ENCODE data around the gene MGLL. TPM values are rescaled to one million over a fixed set of nuclear protein-coding genes. Genes with fewer than 3 reads are reported as not detected.

Gene MGLL
- total and polyA plus RNA-seq, 10 donors: 11.0 to 134 (median 80.7) TPM

DNA sequence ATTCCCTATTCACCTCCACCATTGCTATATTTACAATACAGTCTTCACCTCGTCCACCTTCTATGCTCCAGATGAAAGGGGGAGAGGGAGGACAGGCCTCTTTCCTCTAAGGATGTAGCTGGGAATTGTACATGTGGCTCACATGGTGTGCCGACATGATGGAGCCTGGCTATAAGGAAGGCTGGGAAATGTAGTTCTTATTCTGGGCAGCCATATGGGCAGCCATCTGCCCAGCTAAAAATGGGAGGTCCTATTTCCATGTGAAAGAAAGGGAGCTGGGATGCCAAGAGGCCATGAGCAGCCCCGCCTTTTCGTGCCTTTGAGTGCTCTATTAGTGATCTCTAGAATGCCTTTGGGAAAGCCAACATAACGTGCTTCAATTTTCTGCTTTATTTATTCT lies 27.1 kb upstream of the MGLL start:
- no peak overlapping the region for H3K27ac ChIP-seq
- peaks cover 0 to 14% (median 5%) of the 10 kb centered on the region in 6 donors for H3K4me1 ChIP-seq
- no peak for TF ChIP-seq POLR2A (IDR thresholded peaks at IDR 0.05)
- TF ChIP-seq, protein P1, sequence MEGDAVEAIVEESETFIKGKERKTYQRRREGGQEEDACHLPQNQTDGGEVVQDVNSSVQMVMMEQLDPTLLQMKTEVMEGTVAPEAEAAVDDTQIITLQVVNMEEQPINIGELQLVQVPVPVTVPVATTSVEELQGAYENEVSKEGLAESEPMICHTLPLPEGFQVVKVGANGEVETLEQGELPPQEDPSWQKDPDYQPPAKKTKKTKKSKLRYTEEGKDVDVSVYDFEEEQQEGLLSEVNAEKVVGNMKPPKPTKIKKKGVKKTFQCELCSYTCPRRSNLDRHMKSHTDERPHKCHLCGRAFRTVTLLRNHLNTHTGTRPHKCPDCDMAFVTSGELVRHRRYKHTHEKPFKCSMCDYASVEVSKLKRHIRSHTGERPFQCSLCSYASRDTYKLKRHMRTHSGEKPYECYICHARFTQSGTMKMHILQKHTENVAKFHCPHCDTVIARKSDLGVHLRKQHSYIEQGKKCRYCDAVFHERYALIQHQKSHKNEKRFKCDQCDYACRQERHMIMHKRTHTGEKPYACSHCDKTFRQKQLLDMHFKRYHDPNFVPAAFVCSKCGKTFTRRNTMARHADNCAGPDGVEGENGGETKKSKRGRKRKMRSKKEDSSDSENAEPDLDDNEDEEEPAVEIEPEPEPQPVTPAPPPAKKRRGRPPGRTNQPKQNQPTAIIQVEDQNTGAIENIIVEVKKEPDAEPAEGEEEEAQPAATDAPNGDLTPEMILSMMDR (IDR thresholded peaks at IDR 0.05 in 8 of 11, conservative IDR thresholded peaks at IDR 0.05 in 3 of 11): no peak
- no peak for TF ChIP-seq POLR2AphosphoS5 (IDR thresholded peaks at IDR 0.05)
- no peak for DNase-seq
- intact Hi-C loops (cut with DNase I; ENCODE audit: low total_unique reads): no loop called here
- no peaks in the 10 kb centered on the region for H3K36me3 ChIP-seq
- H3K27me3 ChIP-seq (replicated peaks in 1 of 7): no peaks in the 10 kb centered on the region
- 87 to 96% (median 92%) methylated on average over 5 of the region's 5 CpGs for WGBS, 5 donors
- H3K9me3 ChIP-seq: no peaks in the 10 kb centered on the region
- no peak overlapping the region for H3K4me3 ChIP-seq

DNA sequence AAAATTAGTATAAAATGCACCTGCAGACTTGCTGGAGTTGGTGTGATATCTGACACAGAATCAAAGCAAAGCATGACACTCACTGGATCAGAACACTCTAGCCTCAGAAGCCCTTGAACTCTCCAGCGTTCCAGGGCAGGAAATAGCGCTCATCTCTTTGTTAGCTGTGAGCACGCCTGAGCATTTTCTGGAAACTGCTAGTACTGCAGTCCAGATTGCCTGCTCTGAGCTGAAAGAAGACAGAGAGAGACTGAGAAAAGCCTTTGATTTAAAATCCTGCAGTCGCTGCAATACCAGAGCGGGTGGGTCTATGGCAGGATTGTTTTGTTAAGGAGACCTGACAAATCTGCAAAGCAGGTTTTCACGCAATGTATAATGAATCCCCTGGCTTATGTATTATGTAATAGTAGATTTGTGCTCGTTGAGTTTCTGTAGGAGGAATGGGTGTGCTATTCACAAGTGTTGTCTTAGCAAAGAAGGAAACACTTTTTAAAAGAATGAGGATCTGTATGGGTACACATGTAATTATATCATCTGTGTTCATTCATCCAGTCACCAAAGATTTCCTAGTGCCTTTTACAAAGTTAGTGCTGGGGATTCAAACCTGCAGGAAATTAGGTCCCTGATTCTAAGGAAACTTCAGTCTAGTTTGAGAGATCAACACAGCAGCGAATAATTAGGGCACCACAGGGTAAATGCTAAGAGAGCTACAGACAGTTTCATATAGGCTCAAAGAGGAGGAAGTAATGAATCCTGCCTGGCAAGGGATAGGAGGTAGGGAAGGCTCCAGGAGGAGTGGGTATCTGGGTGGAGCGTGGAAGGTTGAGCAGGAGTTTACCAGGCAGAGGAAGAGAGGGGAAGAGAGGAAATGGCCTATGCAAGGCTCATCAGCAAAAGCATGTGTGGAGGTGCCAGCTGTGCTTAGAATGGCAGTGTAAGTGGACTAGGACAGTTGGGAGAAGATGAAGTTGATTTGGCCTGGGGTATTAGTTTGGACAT lies 26.1 kb upstream of the MGLL start:
- no peak for TF ChIP-seq POLR2AphosphoS5 (IDR thresholded peaks at IDR 0.05)
- TF ChIP-seq, protein P1 (IDR thresholded peaks at IDR 0.05 in 8 of 11, conservative IDR thresholded peaks at IDR 0.05 in 3 of 11): peak in 2 of 11 experiments; percentile 9 to 10
- 53 to 71% (median 65%) methylated on average over 9 of the region's 9 CpGs for WGBS, 5 donors
- Histone ChIP-seq H3K4me1 (peaks cover 0 to 14% (median 5%) of the 10 kb centered on the region in 6 donors), H3K27ac (no peak overlapping the region), H3K27me3 (replicated peaks in 1 of 7) (no peaks in the 10 kb centered on the region), H3K36me3 (no peaks in the 10 kb centered on the region), H3K4me3 (no peak overlapping the region), H3K9me3 (no peaks in the 10 kb centered on the region)
- no peak for DNase-seq
- intact Hi-C loops (cut with DNase I; ENCODE audit: low total_unique reads): no loop called here

DNA sequence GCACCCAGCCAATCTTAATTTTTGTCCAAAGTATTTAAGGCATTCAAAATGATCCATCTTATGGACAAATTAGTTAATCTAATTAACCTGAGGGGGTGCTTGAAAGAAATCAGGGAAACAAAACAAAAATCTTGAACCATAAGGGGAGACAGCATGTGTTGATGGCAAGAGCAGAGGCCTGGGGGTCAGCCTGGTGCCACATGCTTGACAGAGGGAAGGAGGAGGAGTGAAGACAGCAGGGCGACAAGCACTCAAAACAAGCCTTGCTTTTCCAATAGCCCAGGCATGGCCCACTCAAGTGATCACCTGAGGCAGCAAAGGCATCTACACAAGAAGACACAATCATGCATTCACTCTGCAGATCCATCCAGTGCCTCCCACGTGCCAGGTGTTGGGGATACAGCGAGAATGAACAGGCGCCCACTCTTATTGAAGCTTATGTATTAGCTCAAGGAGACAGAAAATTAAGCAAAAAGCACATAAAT lies 25.0 kb upstream of the MGLL start:
- no peak overlapping the region for H3K4me3 ChIP-seq
- H3K9me3 ChIP-seq: no peaks in the 10 kb centered on the region
- H3K4me1 ChIP-seq: peaks cover 0 to 14% (median 5%) of the 10 kb centered on the region in 6 donors
- intact Hi-C loops (cut with DNase I; ENCODE audit: low total_unique reads): no loop called here
- H3K36me3 ChIP-seq: no peaks in the 10 kb centered on the region
- no peak overlapping the region for H3K27ac ChIP-seq
- TF ChIP-seq POLR2AphosphoS5 (IDR thresholded peaks at IDR 0.05) (no peak), POLR2A (IDR thresholded peaks at IDR 0.05) (no peak)
- TF ChIP-seq, protein P1 (IDR thresholded peaks at IDR 0.05 in 8 of 11, conservative IDR thresholded peaks at IDR 0.05 in 3 of 11): no peak
- no peak for DNase-seq
- 87 to 97% (median 95%) methylated on average over 4 of the region's 4 CpGs for WGBS, 5 donors
- no peaks in the 10 kb centered on the region for H3K27me3 ChIP-seq (replicated peaks in 1 of 7)

DNA sequence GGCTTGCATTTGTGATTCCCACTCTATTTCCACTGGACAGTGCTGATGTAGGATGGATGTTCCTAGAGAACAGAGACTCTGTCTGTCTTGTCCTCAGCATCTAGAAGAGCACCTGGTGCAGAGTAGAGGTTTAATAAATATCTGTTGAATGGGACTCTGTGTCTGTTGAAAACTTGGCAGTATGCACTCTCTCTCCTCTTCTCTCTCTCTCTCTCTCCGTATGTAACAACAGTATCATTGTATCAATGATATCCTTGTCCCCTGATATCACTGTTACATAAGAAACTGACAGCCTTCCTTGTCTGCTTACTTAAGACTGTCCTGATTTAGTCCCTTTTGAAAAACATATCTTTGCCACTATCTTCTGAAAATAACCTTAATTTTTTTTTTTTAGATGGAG lies 24.3 kb upstream of the MGLL start:
- WGBS, 5 donors: 82 to 95% (median 90%) methylated on average over 1 of the region's 1 CpG
- no peak for DNase-seq
- Histone ChIP-seq H3K9me3 (no peaks in the 10 kb centered on the region), H3K27me3 (replicated peaks in 1 of 7) (no peaks in the 10 kb centered on the region), H3K27ac (no peak overlapping the region), H3K36me3 (no peaks in the 10 kb centered on the region), H3K4me1 (peaks cover 0 to 14% (median 5%) of the 10 kb centered on the region in 6 donors), H3K4me3 (no peak overlapping the region)
- TF ChIP-seq, protein P1 (IDR thresholded peaks at IDR 0.05 in 8 of 11, conservative IDR thresholded peaks at IDR 0.05 in 3 of 11): no peak
- TF ChIP-seq POLR2AphosphoS5 (IDR thresholded peaks at IDR 0.05) (no peak), POLR2A (IDR thresholded peaks at IDR 0.05) (no peak)
- intact Hi-C loops (cut with DNase I; ENCODE audit: low total_unique reads): no loop called here
